Measurements from ENCODE around the gene ECSCR.
"Not testable (repeated sequence)": the region's sequence is repeated elsewhere in the genome, so short reads cannot be mapped to it uniquely, and the experiment has no call there.

ECSCR gene

DNA sequence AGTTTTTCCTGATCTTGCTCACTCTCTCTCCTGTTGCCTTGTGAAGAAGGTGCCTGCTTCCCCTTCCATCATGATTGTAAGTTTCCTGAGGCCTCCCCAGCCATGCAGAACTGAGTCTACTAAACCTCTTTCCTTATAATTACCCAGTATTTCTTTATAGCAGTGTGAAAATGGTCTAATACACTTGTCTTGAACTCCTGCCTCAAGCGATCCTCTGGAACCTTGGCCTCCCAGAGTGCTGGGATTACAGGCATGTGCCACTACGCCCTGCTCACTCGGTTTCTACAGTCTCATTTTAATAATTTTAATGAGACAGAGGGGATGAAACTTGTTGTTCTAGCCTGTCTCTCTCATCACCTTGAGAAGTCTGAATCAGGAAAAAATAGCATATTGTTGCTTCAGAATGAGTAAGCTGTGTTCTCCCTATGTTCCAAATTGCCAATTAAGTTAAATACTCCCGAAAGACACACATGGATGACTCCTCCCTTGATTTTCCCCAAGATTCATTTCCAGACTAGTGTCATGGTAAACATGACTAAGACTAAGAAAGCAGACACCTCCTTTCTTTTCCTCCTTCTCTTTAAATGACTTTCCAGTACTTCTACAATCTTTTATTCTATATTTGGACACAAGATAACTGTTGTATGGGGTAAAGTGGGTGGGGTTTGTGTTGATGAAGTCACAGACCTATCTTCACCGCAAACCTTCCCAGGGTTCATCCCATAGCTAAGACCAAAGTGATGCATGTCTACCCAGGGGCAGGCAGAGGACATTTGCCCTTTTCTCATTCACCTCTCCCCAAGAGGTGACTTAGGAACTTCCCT is 15.4 kb downstream of the ECSCR start:
- DNase-seq (ENCODE audit: low read depth): no peak

DNA sequence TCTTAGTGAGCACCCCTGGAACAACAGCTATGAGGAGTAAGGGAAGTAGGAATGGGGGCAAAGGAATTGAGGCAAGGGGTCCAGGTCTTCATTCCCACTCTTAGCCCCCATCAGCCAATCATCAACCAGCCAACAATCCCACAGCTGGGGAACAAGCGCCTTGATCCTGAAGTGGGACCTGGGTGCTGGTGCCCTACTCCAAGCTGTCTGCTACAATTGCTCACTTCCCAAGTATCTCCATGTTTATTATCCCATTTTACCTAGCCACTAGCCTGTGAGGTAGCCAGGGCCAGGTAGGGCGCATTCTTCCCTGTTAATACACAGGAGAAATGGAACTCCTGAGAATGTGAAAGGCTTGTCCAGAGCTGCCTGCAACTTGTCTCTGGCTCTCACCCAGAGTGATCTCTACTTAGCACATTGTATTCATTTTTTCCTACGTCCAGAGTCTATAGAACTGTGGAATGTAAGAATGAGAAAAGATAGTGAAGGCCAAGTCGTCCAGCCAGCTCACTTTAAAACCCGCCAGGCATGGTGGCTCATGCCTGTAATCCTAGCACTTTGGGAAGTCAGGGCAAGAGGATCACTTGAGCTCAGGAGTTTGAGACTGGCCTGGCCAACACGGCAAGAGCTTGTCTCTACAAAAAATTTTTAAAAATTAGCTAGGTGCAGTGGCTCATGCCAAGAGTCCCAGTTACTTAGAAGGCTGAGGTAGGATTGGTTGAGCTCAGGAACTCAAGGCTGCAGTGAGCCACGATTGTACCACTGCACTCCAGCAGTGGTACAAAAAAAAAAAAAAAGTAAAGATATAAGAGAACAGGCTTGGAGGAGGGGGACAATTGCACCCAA is 17.0 kb downstream of the ECSCR start:
- DNase-seq (ENCODE audit: low read depth): no peak

DNA sequence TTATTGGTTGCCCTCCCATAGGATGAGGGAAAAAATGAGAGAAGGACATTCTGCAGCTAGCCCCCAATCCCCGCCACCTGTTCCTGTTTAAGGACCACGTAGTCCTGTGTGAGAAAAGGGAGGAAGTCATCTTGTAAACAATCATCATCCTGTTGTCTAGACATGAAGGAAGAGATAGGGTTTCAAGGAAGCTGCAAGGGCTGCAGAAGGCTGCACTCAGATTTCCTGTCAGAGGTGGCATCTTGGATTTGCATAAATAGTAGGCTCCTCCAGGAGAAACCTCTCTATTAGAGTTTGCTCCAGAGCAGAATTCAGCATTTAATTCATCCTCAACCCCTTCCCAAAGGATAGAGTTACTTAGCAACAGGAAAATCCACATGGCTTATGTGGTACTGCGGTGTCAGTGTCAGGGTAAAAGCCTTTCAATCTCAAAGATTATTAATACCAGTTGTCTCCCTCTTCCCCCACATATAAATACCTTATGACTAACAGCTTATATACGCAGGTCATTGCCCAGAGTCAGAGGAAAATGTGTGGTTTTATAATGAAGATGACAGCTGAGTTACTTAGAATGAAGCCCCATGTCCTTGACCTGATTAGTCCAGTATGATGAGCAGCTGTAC is 18.6 kb downstream of the ECSCR start:
- no peak for DNase-seq (ENCODE audit: low read depth)

DNA sequence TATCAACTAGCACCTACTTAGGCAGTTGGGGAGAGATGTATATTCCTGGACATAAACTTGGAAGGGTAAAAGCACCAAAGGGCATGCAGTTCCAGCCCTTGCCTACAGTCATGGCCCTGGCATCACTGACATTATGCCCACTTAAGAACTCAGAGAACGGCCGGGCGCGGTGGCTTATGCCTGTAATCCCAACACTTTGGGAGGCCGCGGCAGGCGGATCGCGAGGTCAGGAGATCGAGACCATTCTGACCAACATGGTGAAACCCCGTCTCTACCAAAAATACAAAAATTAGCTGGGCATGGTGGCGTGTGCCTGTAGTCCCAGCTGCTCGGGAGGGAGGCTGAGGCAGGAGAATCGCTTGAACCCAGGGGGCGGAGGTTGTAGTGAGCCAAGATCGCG is 22.1 kb downstream of the ECSCR start:
- not testable (repeated sequence) for DNase-seq (ENCODE audit: low read depth)

DNA sequence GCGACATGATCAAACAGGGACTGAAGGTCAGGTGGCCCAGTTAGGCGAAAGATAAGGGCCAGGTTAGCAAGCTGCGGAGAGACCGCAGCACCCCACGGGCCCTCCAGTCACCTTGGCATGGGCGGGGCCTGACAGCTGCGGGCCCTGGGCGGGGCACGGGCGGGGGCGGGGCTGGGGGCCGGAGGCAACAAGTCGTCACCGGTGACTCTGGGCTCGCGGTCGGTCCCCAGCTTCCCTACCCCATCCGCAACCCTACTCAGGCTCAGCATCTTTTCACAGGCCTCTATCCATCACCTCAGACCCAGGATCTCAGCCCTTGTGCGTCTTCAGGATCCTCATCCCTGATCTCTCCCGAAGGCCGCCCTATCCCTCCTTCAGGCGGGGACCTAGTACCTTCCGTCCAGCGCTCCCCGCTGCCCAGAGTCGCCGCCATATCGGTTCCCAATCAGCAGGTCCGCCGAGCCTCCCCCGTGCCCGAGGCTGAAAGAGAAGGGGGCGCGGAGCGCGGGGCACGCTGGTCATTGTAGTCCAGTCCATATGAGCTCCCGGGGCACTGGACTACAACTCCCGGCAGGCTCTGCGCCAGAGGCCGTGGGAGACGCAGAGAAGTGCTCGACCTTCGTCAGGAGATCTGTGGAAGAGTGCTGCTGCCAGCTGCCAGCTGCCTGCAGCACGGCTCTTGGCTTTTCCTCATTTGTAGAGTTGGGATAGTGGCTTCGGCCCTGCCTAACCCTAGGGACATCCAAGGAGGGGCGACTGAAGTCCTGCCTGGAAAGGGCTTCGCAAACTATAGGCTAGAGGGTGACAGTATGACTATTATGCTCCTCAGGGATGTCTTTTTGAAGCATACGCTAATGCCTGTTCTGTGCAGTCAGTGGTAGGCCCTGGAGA is 23.3 kb downstream of the ECSCR start, which contains the start of gene DNAJC18:
TSS of gene DNAJC18 (minus strand) at position 513 of the 891 bp plus-strand sequence. CDS start at position 433, 80 bp downstream.
- DNase-seq (ENCODE audit: low read depth): peak; percentile 87

DNA sequence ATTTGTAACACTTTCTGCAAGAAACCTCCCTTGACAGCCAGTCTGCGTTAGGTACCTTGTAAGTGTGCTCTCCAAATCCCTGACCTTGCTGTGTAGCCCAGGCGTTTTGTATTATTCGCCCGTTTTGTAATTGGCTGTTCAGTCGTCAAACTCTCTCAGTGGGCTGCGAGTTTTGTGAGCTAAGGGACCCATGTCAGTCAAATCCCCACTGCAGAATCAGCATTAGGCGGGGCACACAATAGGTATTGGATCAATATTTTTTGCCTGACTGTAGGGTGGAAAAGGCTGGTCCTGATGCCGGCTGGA is 23.9 kb downstream of the ECSCR start:
- no peak for DNase-seq (ENCODE audit: low read depth)

DNA sequence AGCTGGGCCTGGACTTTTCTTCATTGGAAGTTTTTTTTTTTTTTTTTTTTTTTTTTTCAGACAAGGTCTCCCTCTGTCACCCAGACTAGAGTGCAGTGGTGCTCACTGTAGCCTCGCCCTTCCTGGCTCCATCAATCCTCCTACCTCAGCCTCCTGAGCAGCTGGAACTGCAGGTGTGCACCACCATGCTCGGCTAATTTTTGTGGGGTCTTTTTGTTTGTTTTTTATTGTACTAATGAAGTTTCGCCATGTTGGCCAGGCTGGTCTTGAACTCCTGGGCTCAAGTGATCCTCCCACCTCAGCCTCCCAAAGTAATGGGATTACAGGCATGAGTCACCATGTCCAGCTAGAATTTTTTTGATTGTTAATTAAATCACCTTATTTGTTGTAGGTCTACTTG is 26.9 kb downstream of the ECSCR start:
- no peak for DNase-seq (ENCODE audit: low read depth)

DNA sequence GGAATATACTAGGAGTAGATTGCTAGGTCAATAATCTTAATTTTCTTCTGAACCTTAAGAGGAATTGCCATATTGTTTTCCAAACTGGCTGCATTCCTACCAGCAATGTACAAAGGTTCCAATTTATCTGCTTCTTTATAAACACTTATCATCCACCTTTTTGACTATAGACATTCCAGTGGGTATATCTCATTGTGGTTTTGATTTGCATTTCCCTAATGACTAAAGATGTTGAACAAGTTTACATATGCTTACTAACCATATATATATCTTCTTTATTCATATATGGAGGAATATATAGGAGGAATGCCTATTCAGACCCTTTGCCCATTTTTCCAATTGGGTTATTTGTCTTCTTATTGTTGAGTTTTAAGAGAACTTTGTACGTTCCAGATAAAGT is 30.8 kb downstream of the ECSCR start:
- no peak for DNase-seq (ENCODE audit: low read depth)

DNA sequence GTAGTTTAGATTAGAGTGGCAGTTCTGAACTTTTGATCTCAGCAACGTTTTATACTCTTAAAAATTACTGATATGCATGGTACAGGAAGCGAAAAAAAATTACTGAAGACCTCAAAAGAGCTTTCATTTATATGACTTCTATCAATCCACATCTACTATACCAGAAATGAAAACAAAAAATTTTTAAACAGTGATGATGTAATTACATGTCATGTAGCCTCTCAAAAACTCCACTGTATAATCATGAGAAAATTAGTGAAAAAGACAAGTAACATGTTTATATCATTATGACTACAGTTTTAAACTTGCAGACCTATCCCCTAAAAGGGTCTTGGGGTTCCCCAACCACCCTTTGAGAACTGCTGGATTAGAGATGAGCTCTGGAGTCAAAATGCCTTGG is 32.5 kb downstream of the ECSCR start:
- DNase-seq (ENCODE audit: low read depth): no peak

DNA sequence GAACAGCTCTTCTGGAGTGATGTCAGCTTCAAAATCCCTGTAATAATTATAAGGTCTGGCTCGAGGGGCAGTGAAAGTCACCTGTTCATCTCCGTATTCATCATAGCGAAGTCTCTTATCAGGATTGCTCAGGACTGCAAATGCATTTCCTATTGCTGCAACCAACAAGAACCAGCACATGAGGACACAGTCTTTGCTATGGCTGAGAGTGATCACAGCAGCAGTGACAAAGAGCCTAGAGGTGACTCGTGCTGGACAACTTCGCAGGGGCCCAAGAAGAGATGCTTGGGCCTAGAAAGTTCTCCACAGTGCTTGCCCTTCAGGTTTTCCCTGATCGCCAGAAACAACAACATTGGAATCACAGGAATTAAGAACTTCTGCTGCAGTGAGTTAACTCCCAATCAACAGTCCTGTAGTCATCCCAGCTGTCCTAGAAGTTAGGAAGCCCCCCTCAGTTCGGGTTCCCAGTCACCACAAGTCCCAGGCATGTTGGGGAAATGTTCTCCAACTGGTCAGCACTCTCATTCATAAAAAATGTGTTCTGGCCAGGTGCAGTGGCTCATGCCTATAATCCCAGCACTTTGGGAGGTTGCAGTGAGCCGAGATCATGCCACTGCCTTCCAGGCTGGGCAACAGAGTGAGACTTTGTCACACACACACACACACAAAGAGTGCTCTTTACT is 36.2 kb downstream of the ECSCR start:
- no peak for DNase-seq (ENCODE audit: low read depth)

DNA sequence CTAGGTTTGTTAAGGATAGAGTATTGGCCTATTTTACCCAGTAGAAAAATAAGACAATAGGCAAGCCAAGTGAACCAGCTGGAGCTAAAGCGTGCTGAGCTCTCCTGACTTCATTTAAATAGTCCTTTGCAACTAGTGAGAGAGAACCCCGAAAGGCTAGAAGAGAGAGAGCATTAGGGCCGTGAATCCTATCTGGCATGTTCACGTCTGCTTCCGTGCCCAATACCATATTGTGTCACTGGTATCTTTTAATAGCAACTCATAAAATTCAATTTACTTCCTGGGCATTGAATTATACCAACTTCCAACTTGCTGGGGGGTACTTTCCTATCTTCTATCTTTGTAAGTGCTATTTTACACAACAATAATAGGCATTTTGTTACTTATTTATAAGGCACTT is 37.0 kb downstream of the ECSCR start:
- DNase-seq (ENCODE audit: low read depth): no peak

DNA sequence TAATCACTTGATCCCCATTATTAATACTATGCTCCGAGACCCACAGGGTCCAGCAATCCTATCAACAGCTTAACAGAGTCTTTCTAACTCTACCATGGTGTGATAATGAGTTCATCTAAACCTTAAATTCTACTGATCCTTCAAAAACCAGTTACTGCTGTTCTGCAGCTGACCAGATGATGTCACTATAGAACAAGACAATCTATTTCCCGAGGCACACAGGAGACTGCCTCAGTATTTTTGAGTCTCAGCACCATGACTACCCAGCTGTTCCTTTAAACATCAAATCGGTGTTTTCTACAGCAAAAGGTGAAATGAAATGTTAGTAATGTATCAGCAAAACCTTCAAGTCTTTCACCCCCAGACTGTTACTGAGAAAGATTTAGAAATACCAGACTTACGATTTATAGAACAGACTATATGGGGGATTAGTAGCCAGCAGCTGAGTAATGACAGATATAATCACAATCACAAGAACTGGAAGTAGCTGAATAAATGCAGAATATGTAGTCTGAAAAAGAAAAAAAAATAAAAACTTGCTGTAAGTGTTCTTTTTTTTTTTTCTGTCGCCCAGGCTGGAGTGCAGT is 40.1 kb downstream of the ECSCR start:
- DNase-seq (ENCODE audit: low read depth): peak; percentile 54

DNA sequence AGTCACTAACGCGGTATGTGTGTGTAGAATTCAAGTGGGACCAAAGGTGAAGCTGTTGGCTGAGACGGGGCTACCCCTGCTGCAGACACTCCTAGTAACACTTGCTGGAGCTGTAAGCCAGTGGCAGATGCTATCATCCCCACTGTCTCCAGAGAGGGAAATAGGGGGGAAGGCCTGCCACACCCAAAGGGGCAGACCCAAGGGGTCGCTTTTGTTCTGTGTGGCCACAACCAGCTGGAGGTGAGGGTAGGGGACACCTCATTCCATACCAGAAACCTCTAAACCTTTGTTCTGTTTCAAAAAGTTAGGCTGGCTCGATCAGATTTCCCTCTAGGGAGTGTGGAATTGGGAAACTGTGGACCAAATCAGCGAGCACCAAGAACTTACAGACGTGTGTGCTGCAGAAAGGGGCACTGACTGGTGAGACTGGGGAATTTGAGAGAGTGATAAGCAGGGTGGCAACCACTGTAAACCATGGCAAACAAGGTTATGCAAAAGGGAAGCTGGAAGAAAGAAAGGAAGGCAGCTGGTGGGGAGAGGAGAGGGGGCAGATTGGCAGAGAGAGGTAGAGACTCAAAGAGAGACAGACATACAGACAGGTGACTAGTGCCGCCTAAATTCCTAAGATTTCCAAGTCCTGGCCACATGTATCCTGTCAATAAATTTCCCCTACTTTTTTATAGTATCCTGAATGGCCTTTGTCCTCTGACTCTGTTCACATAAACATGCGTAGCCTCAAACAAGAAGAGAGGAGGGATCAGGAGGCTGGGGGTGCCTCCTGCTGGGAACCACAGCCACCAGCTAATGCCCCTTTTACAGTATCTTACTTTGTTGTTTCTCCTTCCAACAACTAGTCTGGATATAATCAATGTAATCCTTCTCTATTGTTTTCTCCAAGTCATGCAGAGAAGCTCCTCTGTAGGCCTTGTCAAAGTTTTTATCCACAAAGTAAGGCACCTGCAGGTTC is 43.0 kb downstream of the ECSCR start:
- no peak for DNase-seq (ENCODE audit: low read depth)

DNA sequence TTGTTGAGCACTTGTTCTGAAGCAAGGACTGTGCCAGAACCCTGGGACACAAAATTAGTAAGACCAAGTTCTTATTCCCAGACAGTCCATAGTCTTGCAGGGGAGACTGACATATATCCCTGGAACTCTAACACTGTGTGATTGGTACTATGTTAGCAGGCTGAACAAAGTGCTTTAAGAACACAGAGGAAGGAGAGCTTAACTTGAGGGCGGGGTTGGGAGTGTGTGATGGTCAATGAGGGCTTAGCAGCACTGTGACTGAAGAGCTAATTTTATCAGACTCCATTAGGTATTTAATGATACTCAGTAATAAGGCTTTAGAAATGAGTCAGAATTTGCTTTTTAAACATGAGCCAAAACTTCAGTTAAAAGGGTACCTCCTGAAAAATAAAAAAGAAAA is 43.8 kb downstream of the ECSCR start:
- no peak for DNase-seq (ENCODE audit: low read depth)

DNA sequence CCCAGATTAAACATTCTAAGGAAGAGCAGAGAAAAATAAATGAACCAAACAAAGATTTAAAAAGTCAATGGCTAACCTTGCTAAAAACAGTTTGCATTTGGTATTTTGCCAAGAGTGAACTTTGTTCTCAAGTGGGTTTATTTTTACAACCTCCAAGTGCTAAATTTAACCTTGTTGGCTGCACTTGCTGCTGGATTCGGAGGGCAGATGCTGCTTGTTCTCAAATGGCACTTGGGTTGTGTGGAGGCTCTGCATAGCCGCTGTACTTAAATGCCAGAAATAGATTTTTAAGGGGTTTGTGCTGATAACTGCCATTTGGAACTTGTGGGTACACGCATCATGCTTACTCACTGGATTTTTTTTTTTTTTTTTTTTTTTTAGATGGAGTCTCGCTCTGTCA is 45.3 kb downstream of the ECSCR start:
- DNase-seq (ENCODE audit: low read depth): no peak

DNA sequence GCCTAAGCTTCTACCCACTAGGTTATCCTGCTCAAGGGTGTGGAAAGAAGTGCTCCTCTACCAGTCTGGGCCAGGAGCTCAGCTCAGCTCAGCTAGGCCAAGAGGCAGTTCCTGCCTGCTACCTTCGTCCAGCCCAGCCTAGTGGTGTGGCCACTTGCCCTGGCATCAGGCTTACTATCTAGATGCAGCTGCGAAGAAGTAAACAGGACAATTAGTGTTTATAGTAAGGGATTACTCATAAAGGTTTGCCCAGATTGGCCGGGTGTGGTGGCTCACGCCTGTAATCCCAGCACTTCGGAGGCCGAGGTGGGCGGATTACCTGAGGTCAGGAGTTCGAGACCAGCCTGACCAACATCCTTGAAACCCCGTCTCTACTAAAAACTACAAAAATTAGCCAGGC is 45.9 kb downstream of the ECSCR start:
- DNase-seq (ENCODE audit: low read depth): no peak

DNA sequence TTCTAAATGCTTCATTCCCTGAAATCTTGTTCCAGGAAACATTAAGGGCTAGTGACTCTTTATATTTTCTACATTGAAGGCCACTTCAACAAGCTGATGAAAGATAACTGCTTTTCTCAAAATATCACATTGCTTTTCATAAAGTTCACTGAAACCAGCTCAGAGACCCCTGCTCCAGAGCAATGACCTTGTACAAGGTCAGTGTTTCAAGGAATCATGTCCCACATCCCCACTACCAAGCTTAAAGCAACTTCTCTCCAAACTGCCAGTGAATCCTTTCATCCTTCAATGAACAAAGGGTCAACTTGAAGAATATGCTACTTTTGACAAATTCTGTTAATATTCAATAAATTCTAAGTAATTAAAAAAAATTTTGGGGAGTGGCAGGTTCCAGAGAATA is 46.7 kb downstream of the ECSCR start:
- no peak for DNase-seq (ENCODE audit: low read depth)

DNA sequence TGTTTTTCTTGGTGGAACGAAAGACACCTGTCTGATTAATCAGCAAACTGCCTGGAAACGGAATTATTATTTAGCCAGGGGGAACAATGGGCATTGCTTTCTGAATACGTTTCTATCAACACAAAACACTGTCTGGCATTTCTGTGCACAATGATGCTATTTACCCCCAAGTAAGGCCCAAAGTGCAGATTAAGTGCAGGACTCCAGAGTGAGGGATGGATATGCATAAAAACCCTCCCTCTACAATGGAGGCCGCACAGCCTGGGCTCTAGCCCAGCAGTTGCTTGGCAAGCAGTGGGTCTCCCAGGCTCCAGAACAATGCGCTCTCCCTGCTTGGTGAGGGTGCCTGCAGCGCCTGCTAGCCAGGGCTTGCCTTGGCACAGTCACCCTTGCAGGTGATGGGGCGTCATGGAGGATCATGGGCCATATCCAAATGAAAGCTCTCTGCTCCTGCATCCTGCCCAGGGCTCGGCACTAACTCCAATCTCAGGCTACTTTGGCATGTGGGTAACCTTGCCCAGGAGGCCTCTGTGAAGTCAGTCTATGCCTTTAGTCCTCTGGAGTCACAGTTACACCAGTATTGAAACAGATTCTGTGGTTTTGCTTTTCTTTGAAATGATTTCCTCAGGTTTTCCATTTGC is 47.2 kb downstream of the ECSCR start:
- DNase-seq (ENCODE audit: low read depth): no peak

DNA sequence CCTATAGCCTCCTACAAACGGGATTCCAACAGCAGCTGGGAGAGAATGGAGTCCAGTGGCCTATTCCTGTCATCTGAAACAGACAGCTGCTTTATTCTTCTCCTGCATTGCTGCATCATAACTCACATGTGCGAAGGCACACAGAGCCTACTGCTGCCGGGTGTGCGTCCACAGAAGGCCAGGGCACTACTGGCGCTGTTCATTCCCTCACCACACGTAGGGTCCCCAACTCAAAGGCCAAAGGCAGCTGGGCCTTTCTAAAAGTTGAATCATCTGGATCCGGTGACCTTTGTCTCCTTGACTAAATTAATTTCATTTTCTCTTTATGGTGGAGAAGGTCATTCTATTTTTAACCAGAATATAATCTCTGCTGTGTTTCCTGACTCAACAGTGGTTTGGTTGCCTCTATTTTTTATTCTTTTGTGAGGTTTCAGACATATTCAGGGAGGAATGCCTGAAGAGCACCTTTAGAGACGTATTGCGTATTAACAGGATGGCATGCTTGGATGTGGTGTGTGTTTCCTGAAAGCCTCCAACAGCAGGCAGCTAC is 47.9 kb downstream of the ECSCR start:
- DNase-seq (ENCODE audit: low read depth): no peak

All from activated T-cell treated with anti-CD3 and anti-CD28 coated beads for 24 hours (primary cell).